HG03439 (cell line): Measurements from ENCODE around the gene ATP1B1.
"Not testable (repeated sequence)": the region's sequence is repeated elsewhere in the genome, so short reads cannot be mapped to it uniquely, and the experiment has no call there.

Experiments used
- ATAC-seq: cut with Tn5 transposase; IDR thresholded peaks from one replicate; pipeline ENCODE4 v1.9.1; 2021; ENCODE audit warnings: mild to moderate bottlenecking, moderate library complexity; ENCODE audit not compliant: unreplicated experiment

Gene ATP1B1

DNA sequence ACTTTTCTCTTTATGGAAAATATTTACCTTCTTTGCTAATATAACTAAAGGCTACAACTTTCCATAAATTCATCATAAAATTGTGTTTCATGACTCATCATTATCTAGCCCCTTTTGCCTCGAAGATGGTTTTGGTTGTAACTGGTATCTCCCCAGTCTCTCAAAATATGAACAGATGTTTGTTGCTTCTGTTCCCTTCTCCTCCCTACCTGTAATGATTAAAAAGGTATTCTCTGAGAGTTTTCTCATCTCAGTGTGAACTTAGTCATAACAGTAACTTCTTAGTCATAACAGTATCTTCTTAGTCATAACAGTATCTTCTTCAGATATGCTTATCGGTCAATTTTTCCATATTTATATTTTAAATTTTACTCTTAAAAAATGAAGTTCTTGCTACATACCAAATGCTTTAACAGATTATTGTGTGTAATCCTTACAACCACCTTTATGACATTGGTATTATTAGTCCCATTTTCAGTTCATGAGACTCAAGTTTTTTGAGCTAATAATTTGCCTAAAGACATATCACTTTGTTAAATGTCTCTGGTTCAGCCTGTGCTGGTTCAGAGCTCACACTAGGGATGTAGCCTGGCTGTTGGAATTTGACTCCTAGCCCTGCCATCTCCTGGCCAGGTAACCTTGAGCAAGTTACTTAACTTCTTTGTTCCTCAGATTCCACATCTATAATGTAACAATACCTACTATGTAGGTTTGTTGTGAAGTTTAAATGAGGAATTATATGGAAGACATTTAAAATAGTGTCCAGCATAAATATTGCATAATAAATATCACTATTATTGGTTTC is 32.6 kb downstream of the ATP1B1 start:
- ATAC-seq, result peak; percentile 93

DNA sequence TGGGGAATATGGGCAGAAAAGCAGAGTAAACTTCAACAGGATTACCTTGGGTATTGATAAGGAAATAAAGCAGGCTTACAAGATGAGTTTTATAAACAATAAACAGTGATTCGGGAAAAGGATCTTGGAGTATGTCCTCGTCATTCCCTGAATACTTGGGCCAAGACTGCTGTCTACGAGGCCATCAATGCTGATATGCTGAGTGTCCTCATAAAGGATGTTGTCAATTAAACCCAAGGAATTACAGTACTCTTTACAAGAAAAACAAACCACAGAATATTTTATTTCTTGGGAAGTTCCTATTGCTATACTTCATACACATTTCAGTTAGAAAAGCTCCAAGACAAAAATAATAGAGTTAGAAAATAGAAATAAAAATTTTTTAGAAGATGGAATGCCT is 34.9 kb downstream of the ATP1B1 start:
- no peak for ATAC-seq

DNA sequence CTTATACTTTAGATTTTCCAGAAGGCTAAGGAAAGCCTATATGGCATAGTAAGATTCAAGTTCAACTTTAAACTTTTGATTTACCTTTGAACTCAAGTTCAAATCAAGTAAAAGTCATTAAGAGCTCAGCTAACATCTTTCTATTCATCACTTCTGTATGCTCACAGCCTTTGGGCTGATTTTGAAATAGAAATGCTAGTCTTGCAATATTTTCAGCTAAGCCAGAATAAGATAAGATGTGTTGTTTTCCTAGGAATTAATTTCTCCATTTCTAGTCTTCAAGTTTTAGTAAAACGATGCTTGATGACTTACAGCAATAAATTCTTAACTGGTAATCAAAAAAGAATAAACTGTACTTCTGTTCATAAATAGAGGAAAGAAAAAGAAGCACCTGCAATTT is 35.6 kb downstream of the ATP1B1 start:
- no peak for ATAC-seq

DNA sequence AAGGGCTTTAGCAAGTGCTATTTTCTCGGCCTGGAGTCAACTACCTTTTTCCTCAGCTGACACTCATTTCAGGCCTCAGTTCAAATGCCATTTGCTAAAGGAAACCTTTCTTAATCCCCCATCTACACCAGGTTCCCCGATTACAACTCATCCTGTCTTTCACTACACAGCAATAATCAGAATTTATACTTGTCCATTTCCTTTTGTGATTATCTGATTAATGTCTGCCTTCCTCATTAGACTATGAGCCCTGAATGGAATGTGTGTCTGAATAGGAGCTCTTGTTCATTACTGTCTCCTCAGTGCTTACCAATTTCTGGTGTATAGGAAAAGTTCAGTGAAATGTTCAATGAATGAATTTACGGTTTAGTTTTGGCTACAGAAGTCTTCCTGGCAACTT is 36.9 kb downstream of the ATP1B1 start:
- no peak for ATAC-seq

DNA sequence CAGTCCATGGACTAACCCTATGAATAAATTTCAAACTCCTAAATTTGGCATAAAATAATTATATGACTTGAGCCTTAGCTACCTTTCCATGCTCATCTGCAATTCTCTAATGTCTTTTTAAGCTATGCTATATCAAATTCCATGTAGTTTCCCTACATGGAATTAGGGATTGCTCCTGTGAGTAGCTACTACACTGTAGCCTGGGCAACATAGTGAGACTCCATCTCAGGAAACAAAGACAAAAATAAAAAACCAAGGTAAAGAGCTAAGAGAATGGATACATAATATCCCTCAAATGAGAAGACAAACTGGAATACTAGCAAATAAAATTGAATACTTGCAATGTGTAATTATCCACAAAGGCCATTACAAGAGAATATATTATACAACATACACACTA is 37.5 kb downstream of the ATP1B1 start:
- no peak for ATAC-seq

DNA sequence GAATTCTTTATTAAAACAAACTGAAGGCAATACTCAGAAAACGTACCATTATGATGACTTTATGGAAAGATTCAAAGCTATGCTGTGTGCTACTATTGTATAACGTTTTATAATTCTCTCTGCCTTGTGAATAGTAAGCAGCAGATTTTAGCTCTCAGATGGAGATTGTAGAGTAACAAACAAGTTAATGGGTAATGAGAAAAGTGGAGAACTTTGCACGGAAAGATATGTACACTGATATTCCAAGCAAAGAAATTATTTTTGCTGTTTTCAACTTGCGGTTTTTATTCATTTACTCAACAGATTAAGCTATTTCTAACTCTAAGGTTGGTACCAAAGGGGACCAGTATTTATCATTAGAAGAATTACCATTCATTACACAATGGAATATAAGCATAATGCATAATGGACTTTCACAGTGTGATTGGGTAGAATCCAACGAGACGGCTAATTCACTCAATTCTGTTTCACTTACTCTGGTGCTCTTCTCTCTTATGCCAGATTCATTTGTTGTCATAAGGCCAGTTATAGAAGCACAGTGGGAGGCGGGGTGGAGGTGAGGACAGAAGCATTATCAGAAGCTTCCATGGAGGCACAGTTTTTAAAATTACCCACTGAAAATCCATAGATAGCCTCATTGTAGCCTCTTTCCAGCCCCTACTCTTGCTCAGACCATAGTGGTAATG is 38.6 kb downstream of the ATP1B1 start:
- no peak for ATAC-seq

DNA sequence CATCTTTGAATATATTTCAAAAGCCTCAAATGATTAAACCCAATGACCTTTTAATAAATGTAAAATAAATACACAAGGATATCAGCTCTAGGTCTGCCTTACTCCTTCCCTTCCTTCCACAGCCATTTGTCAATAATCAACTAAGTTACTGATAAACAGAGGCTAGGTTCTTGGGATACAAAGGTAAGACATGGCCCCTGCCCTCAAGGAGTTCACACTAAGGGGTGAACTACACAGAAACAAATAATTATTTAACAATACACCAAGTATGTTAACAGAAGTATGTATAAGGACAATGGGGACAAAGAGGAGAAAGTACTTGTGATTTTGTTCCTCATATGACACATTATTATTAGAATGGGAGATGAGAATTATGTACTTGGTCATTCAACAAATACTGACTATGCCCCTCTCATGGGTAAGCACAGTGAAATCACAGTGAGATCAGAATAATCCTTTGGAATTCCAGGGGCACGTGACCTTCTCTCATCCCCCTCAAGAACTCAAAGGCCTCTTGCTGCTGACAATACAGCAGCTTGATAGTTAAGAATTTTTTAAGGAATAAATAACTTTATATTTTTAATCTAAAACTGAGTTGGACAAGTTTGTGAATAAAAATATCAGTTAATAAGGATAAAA is 40.2 kb downstream of the ATP1B1 start:
- no peak for ATAC-seq

DNA sequence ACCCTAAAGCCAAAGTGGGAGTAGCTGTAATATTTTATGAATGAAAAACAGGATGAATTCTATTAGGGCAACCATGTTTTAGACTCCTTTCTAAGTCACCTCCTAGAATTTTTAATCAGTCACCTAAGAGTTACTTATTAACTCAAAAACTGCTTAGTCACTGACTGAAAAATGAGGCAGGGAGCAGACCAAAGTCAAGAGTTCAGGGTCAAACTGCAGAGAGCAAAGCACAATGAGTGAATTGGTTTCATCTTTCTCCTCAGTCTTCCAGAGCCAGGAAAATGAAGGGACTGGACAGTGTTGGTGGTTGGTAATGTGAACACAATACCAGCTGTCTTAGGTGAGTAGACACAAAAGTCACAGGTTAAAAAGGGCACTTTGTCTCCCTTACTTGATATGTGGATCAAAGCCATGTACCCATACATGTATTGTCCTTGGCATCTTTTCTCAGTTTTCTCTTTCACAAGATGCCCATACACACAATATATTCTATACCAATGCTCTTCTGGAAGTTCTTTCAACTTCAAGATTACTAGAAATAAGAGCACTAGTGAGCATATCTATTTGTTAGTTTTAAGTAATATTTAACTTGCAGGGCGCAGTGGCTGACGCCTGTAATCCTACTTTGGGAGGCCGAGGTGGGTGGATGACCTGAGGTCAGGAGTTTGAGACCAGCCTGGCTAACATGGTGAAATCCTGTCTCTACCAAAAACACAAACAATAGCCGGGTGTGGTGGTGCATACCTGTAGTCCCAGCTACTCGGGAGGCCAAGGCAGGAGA is 42.2 kb downstream of the ATP1B1 start:
- ATAC-seq, result no peak

DNA sequence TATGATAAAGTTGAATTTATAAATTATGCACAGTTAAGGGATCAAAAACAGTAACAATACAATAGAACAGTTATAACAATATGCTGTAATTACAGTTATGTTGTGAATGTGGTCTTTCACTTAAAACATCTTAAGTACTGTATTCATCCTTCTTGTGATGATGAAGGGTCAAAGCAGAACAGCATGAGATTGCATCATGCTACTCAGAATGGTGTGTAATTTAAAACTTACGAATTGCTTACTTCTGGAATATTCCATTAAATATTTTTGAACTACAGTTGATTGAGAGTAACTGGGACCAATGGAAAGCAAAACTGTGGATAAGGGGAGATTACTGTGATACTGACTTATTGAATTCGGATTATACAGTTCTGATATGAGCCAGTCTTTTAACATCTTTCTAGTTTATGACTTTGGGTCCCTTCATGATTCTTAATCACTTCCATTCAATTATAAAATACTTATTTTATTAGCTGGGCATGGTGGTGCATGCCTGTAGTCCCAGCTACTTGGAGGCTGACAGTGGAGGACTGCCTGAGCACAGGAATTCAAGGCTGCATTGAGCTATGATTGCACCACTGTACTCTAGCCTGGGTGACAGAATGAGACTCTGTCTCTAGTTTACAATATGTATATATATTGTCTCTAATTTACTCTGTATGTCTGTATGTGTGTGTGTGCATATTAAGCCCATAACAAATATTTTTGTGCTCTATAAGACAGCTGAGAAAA is 43.2 kb downstream of the ATP1B1 start:
- ATAC-seq, result no peak

DNA sequence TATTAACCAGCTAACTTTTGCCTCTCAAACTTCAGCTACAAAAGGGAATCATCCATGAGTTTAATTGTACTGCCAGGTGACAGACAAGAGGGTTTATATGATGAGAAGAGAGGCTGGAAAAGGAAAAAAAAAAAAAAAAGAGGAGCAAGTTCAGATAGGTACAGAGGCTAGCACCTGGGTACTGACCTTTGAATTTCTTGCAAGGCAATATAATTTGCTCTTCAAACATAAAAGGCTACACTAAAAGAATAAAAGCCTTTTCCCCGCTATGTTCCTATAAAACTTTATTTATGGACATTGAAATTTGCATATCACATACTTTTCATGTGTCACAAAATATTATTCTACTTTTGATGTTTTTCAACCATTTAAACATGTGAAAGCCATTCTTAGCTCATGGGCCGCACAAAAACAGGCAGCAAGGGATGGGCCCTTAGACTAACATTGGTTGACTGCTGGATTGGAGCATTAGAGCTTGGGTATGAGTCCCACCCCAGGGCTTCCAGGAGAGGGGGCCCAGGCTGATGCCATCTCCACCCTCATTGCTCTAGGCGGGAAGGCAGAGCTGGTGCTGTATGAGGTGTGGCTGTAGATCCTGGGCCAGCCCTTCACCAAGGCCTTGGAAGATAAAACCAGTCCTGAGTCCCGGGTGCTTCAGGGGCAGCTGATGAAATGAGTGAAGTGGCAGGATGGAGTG is 44.3 kb downstream of the ATP1B1 start:
- ATAC-seq, result no peak

DNA sequence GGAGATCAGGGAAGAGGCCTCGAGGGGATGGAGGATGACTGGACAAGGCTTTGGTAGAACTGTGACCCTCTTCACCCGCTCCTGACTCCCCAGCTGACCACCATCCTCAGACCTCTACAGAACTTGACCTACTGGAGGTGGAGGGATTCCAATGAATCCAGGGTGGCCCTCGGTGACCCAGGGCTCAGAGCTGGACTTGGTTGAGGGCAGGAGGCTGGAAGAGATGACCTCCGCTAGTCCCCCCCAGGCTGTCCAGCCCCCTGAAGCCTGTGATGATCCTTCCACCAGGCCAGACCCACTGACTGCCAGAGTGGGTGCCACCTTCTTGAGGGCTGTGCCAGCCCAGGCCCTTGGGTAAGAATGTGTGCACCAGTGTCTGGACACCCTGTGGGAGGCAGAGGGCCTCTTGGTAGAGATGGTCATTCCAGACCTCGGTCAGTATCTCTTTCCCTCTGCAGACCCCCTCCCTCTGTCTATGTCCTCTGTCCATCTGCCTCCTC is 44.9 kb downstream of the ATP1B1 start:
- no peak for ATAC-seq

DNA sequence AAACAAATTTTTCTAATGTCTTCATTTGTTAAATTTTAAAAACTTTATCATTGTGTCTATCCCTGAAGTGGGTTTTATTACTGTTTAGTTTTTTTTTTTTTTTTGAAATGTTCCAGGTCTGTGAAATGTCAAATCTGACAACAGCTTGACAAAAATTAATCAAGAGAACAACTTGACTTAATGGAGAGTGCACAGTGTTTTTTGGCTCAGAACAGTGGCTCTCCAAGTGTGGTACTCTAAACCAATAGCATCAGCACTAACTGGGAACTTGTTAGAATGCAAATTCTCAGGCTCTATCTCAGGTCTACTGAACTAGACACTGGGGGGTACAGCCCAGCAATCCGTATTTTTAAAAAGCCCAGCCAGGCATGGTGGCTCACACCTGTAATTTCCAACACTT is 49.2 kb downstream of the ATP1B1 start:
- ATAC-seq, result no peak

DNA sequence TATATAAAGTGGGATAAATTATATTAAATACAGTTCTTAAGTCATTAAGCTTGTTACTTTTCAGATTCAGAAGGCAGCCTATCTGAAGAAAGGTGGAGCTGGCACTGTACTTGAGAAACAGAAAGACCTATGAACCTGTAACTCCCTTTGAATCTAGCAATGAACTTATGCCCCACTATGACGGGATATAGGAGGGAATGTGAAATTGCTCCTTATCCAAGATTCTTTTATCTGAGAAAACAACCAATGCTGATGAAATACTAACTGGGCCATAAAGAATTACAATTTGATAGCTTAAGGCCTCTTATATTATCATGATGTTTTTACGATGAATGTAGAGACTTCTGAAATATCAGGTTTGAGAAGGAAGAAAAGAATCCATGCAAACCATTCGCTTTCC is 50.1 kb downstream of the ATP1B1 start:
- ATAC-seq, result no peak

DNA sequence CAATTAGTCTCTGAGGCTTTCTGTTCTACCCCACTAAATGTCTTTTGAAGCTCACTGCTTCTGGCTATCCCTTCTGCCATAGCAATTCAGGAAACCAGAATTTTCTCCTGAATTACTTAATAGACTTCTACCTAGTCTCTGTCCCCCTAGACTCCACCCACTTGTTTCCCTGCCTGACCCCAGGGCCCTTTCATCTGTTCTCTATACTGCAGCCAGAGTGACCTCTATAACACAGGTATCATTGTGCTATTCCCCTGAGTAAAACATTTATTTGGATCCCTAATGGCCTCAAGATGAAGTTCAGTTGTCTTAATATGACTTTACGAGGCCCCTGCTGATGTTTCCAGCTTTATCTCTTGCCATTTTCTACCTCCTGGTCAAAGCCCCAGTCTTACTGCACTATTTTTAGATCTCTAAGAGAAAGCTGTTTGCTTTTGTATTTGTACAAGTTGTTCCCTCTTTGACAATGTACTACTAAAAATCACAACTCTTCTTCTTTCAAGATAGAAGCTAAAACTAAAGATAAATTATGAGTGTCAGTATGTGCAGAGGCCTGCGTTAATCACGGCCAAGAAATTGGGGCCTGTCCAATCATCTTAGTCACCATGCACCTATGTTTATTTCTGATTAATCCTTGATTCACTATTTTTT is 54.5 kb downstream of the ATP1B1 start:
- no peak for ATAC-seq

DNA sequence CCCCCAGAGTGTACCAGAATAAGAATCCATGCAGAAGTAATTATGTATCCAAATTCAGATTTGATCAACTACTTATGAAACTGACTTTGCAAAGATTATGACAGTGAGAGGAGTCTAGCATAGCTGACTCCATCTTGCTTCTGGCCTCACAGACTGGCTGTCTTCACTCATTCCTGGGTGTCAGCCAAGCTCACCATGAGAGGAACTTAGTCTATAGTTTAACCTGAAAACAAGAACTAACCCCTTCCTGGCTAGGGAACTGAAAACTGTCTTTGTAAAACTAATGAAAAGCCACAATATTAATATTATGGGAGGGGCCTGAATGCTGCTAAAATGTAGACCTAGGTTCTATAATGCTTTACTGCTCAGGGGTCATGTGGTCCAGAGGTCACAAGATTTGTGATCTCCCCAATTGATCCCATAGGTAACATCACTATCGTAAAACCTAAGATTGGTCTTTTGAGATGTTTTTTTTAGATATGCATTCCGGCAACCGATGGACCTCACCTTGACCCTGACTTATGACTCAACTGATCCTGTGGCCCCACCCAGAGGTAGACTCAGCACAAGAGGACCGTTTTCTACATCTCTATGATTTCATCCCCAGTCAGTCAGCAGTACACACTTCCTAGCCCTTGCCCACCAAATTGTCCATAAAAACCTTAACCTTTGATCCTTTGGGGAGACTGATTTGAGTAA is 55.2 kb downstream of the ATP1B1 start:
- no peak for ATAC-seq

DNA sequence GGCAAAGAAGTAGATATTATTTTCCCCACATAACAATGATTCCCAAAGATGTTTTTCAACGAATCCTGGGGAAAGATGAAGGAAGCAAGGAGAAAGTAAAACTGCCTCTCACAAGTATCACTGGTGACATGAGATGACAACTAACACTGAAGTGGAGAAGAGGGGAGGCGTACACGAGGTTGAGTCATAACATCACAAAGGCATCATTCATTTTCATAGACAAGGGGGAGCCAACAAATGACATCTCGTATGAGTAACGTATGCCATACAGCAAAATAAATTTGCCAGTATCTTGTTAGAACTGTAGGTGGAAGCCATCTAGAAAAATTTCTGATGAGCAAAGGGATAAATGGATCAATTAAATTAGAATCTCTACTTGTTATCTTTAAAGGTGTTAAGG is 56.6 kb downstream of the ATP1B1 start:
- ATAC-seq, result no peak

DNA sequence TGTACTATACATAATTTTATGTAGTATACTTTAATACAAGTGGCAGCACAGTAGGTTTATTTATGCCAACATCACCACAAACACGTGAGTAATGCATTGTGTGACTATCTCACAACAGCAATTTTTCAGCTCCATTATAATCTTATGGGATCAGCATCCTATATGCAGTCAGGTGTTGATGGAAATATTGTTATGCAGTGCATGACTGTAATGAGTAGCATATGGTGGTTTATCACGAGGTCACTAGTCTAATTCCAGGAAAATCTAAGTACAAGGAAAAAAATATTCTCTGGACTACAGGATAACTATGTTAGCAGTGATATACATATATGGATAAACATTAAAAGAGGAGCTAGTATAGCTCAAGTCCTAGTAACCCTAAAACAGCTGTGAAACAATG is 69.0 kb downstream of the ATP1B1 start:
- ATAC-seq, result no peak

DNA sequence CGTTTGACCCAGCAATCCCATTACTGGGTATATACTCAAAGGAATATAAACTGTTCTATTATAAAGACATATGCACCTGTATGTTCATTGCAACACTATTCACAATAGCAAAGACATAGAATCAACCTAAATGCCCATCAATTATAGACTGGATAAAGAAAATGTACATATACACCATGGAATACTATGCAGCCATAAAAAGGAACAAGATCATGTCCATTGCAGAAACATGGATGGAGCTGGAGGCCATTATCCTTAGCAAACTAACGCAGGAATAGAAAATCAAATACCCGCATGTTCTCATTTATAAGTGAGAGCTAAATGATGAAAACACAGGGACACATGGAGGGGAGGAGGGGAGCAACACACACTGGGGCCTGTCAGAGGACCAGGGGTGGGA is 72.9 kb downstream of the ATP1B1 start:
- ATAC-seq, result not testable (repeated sequence)

DNA sequence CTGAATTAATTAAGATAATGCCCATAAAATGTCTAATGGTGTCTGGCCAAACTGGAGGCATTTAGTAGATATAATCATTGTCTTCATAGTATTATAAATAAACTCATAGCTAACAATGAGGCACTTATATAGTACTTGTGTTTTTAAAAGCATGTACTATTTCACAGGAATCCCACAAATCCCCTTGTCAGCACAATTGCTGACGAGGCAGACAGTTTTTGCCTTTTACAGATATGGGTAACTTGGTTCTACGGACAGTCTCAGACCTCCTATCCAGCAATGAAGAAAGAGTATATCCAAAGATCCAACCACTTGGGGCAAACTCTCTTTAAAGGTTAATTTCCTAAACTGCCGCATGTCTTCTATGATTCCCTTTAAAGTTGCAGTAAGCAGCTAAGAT is 73.7 kb downstream of the ATP1B1 start:
- ATAC-seq, result no peak
